NCI-H1105 treated with DMSO at 0.1 percent for 48 hours (cell line): ENCODE results near the gene KLF13.

Experiments used
- DNase-seq: peaks from one replicate; lab custom pipeline; 2025; lab: John Stamatoyannopoulos, UW

Gene KLF13

DNA sequence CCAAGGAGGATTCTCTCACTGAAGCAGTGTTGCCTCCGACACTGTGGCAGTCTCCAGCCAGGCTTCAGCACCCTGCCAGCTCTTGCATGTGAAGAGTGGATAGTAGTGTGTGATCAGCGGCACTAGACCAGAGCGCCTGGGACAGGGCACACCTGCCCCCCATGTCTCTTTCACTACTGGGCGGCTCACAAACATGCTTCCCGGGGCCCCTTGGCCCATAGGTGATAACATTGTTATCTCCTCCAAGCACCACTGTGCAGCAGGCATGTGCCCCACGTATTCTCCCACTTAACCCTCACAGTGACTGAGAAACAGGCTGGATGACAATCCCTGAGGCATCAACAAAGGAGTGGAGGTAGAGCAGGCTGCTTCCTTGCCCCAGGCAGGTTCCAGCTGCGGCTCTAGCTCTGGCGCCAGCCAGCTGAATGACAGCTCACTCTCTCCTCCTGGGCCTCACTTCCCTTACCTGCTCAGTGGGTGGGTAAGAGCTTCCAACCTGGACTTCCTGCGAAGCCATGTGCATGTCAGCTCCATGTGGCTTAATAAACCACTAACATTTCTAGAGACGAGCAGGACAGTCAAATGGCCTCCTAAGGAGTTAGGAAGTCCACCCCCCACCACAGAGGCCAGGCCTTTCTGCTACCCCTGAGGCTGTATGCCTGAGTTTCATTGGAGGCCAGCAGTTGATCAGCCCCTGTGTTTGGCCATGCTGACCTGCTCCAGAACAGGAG, 37.8 kb downstream of the KLF13 start:
- DNase-seq: no peak

DNA sequence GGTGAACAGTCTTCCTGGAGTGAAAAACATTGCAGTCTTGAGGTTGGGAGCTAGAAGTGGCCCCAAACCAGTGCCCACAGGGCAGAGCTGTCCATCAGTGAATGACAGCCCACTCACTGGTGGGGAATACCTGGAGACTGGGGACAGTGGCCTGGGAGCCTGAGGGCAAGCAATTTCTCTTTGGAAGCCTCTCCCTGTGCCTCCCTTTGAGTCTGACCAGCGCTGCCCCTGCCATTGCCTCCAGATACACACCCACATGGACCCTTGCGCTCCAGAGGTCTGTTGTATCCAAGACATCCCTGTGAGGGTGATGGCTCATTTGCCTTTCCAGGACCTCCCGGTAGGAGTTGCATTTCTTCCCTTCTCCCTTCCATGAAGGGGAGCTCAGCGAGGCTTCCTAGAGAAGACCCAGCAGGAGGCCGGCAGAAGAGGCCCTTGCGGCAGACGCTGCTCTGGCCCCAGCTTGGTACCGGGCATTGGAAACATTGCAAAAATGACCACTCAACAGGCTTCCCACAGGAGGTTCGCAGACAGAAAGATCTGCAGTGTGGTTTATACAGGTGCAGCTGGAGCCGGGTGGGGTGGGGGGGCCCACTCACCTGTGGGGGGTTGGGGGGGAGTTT, 38.5 kb downstream of the KLF13 start:
- no peak for DNase-seq

DNA sequence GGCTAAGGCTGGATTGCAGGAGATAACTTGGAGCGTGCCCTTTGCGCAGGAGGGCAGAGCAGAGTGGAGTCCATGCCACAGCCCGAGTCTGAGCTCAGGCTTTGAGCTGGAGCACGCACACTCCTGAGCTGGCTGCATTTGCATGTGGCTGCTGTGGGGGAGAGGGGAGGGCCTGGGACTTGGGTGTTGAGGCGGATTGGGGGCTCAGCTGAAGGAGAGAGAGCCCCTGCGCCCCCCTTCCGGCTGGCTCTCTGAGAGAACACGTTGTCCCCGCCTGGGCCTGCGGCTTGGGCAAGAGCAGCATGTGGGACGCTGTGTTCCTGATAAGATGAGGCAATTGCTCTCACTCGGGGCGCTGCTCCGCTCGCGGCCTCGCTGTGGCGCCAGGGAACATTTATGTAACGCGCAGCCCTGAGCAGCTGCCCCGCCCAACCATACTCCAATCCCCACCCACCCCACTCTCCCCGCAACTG, 39.1 kb downstream of the KLF13 start:
- no peak for DNase-seq

DNA sequence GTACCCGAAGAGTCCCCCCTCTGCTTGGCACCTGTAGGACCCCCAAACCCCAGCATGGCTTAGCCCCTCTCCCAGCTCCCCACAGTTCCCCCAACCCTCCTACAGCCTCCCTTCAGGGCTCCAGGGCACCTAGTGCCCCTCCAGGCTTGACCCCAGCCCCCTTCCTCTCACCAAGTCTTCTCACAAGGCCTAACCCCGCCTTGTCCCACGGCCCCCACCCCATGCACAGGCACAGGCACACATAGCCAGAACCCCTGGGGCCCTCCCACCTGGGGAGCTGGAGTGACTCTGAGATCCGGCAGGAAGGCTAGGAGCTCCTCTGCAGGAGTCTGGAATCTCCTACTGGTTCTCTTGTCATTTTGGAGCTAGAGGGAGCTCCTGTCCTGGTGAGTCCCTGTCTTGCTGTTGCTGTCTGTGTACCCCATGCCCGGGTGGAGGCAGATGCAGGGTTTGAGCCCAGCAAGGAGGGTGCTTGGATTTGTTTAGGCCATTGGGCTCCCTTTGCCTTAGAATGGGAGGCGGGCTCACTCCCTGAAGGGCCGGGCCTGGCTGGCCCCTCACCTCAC, 39.6 kb downstream of the KLF13 start:
- no peak for DNase-seq

DNA sequence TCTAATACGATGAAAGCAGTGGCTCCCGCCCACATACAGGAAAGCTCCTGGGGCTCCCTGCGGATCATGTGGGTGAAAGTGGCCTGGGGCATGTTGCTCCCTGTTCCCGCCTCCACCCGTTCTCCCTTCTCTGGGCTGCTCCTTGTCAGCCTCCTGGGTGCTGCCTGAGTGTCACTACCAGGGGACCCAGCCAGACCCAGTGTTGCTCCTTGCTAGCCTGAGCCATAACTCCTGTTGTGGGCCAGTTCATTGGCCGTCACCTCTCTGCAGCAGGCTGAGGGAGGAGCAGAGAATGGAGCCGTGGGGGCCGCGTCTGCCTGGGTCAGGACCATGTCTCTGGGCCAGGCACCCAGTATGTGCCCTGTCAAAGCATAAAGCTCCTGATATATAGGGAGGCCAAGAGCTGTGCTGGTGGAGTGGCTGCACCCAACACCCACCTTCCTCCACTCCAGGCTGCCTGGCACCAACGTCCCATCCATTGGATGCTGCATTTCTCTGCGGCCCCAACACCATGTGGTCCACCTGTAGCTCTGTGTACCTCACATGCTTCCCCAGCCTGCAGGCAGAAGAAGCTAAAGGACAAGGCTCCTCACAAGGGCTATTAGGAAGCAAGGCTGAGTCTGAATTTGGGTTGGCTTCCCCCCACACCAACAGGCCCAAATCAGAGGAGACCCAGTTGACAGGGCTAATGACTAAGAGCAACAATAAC, 40.5 kb downstream of the KLF13 start:
- DNase-seq: no peak

DNA sequence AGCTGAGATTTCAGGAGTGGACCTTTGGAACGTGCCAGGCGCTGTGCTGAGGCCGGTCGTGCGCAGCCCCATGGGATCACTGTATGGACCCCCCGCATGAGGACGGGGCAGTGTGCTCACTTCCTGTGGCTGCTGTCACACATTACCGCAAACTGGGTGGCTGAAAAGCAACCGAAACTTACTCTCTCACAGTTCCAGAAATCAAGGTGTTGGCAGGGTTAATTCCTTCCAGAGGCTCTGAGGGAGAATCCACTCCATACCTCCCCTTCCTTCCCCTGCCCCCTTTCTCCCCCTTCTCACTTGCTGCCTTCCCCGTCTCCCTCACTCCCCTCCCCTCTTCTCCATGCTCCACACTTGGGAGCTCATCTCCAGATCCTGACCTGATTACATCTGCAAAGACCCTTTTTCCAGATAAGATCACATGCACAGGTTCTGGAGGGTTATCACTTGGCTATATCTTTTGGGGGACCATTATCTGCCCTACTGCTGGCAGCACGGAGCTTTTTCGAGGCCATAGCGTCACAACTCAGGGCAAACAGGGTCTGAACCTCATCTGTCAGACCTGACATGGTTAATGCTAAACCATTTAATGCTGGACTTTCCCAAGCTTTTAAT, 41.2 kb downstream of the KLF13 start:
- no peak for DNase-seq

DNA sequence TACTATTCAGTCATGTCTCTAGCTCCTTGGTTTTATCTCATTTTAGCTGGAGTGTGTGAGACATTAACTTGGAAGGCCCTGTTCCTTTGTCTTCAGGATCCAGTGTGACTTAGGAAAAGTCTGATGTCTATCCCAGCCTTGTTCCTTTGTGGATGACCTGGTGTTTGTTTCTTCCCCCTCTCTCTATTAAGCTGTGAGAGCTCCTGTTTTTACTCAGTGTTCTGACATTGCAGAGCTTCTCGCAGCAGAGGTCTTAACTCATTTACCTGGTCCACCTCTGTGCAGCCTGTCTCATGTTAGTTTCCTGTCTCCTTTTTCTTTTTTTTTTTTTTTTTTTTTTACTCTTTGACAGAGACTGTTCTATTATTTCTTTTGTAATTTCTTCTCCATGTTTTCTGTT, 43.1 kb downstream of the KLF13 start:
- DNase-seq: no peak

DNA sequence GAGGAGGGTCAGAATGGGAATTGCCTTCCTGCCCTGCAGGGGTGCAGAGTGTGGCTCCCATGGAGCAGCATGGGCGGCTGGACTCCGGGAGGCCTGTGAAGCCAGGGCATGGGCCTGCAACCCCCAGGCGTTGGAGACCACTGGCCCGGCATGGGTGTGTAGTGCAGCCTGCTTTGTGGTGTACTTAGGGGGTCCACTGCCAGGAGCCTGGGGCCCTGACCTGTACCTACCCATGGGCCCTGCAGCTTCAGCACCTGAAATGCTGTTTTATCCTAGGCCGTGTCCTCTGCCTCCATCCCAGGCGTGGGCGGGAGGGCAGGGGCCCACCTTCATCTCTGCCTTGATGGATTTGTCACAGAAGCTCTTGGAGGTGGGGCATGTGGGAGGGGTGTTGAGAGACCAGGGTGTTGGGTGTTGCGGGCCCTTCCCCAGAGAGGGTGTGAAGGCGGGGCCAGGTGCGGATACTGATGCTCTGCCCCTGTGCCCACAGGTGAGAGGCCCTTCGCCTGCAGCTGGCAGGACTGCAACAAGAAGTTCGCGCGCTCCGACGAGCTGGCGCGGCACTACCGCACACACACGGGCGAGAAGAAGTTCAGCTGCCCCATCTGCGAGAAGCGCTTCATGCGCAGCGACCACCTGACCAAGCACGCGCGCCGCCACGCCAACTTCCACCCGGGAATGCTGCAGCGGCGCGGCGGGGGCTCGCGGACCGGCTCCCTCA, 45.0 kb downstream of the KLF13 start:
- DNase-seq: no peak

DNA sequence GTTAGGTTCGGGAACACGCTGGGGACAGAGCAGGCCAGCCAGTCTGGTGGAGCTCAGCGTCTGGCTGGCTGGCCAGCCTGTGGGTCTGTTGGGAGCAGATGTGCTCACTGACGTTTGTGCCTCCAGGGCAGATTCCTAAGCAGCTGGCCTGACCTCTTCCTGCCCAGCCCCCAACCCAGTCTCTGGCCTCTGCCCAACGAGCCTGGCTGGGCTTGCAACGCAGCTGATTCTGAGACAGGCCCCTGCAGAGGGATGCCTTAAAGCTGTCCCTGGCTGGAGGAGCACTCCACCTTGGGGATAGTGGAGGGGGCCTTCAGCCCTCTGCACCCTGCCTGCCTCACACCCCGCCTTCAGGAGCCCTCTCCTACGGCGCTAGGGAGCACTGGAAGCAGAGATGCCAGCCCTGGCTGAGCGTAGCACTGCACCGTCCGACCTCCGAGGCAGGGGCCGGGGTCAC, 46.0 kb downstream of the KLF13 start:
- peak; percentile 13 for DNase-seq

DNA sequence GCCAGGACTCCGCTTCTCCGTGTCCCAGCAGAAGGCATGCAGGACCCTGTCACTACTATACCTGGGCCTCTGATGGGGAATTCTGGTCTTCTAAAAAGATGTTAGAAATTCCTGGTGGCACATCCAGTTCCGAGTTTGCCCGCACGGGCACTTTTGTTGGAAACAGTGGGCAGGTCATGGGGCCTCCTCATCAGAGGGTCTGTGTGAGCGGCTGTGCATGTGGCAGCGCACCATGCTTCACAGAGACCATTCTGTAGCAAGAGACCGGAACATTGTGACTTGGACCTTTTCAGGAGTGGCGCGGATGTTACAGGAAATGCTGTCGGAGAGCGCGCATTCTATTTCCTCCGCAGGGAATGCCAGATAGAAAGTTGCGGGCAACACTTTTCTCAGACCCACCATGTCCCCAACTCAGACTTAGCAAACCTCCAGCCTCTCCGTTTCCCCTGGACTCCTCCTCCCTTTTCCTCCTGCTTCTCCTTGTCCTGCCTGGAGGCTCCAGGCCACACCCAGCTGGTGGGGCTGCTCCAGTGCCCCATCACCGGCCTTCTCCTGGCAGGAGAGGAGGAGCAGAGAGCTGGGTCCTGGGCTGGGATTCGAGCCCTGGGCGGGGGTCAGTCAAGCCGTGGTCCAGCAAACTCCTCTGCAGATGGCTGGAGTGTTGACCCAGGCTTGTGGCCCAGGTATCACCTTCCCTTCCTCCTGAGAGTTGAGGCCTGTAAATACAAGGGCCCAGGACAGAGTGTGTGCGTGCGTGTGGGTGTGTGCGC, 46.6 kb downstream of the KLF13 start:
- DNase-seq: no peak

DNA sequence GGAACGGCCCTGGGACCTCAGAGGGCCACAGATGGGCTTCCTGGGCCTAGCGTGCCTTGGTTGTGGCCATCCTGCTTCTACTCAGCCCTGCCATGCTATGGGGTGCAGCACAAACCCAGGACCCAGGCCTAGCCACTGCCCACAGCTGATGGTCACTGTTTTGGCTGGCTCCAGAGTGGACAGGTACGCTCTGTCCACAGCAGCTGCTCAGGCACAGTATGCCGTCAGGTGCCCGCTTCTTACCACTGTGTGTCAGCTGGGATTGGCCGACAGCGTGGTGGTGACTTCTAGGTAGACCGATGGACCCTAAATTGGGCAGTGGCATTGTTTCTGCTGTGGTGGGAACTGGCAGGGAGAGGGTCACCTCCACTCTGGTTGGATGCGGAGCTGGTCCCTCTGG, 47.3 kb downstream of the KLF13 start:
- DNase-seq: no peak

DNA sequence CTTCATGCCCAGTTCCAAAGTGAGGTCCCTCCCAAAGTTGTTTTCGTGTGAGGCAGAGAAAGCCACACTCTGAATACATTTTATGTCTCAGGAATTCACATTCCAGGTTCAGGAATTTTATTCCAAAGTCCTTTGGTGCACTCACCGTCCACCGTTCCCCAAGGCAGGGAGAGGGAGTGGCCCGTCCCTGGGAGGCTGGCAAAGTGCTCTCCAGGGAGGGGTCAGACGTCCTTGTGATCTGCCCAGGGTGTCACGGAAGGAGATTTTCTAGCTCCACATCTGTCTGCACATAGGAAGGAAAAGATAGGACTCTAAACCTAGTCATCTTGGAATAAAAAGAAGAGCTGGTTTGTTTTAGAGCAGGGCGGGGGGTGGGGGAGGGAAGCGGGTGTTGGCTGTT, 47.9 kb downstream of the KLF13 start:
- DNase-seq: no peak

DNA sequence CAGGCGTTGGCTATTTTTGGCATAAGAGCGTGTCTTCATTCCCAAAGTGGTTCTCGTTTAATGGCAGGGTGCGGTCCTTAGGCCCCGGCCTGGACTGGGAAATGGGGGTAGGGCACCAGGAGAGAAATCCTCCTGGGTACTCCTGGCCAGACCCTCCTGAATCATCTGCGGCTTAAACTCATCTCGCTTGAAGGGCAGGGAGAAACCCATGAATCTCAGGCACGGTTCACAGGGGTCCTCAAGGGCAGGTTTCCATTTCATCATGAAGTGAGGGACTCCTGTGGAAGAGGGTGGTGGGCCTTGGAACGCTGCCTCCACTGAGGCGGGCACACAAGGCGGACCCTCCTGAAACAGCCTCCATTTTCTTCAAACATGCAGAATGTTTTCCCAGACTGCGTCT, 48.4 kb downstream of the KLF13 start:
- DNase-seq: no peak

DNA sequence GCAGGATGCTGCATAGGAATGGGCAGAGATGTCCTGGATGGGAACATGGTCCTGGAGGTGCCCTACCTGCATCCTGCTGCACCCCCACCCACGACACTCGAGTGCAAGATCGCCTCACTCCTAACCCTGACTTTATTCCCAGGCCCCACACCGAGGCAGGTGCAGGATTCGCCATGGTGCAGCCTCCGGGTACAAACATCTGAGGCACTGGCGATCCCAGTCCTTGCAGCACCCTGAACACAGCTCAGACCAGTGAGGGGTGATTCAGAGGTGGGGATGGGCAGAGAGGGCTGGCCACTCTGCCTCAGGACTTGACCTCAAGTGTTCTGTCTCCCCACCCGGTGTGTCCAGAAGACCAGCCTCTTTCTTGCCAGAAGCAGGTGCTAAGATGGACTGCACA, 49.1 kb downstream of the KLF13 start:
- no peak for DNase-seq

DNA sequence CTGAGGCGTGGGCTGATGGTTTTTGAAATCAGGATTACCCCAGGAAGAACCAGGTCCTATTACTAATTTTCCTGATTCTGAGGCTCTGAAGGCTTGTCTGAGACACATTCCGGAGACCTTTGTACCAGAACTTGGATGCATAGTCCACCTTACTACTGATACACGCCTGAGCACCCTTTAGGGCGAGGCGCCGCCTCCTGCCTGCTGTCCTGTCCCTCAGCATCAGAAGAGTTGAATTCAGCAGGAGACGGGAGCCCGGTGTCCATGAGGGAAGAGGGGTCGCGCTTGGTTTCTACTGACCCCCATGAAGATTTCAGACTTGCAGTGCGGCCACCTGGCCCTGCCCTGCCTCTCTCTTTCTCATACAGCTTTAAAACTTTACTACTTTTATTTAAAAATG, 49.9 kb downstream of the KLF13 start:
- no peak for DNase-seq

DNA sequence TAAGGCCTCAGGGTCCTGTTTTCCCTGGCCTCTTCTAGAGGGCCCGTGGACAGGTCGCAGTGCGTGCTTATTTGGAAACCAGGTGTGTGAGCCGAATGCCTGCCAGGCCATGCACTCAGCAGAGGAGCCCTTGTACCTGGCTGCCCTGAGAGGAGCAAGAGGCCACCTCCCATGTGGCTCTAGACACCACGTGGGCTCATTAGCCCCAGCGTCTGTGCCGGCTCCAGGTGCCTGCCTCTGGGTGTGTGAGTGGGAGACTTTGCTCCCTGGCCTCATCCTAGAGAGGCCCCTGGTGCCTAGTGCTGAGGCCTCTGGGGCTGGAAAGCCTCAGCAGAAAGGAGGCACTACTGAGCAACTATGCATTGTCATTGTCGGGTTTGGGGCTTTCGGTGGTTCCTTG, 50.4 kb downstream of the KLF13 start:
- DNase-seq: no peak

DNA sequence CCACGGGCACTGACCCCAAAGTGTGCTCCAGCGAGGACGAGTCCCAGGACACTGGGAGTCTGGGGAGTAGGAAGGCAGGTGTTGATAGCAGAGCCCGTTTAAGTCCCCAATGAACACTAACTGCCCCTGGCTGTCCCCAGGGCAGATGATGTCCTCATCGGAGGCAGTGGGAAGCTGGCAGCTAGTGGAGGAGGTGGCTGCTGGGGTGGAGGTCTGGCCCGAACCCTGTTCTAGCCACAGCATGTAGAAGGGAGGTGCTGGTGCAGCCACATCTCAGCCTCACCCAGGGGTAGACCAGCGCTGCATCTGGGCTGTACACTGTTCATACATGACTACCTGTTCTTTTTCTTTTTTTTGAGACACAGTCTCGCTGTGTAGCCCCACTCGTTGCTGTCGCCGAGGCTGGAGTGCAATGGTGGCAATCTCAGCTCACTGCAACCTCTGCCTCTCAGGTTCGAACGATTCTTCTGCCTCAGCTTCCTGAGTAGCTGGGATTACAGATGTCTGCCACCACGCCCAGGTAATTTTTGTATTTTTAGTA, 51.8 kb downstream of the KLF13 start:
- DNase-seq: no peak

DNA sequence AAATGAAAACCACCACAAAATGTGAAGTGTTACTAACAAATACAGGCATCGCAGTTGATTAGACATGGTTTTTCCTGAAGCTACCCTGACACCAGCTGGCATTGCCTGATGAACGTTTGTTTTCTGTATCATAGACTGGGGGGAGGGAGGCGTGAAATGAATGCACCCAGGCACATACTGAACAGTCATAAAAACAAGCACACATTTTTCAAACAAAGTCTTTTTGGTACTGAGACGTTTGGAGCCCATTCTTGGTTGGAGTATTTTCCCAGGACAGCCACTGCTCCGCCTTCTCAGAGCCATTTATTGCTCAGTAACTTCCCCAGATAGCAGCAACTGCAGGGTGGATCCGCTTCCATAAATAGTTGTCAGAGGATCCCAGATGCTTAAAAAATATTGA, 52.4 kb downstream of the KLF13 start:
- no peak for DNase-seq

DNA sequence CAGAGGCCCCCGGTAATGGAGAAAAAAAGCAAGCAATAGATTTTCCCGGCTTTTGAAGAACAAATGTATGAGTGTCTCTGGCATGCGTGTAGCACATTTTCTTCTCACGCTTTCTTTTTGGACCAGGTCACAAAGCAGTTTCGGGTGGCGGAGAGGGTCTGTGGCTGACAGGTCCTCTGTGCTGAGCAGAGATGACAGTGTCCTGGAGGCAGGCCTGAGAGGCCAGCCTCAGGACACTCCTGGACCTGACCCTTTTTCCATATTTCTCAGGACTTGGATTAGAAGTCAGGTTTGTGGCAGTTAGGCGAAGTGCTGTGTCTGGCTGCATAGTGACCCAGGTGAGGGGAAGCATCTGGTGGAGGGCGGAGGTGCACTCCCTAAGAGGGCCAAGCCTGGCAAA, 52.9 kb downstream of the KLF13 start:
- no peak for DNase-seq

DNA sequence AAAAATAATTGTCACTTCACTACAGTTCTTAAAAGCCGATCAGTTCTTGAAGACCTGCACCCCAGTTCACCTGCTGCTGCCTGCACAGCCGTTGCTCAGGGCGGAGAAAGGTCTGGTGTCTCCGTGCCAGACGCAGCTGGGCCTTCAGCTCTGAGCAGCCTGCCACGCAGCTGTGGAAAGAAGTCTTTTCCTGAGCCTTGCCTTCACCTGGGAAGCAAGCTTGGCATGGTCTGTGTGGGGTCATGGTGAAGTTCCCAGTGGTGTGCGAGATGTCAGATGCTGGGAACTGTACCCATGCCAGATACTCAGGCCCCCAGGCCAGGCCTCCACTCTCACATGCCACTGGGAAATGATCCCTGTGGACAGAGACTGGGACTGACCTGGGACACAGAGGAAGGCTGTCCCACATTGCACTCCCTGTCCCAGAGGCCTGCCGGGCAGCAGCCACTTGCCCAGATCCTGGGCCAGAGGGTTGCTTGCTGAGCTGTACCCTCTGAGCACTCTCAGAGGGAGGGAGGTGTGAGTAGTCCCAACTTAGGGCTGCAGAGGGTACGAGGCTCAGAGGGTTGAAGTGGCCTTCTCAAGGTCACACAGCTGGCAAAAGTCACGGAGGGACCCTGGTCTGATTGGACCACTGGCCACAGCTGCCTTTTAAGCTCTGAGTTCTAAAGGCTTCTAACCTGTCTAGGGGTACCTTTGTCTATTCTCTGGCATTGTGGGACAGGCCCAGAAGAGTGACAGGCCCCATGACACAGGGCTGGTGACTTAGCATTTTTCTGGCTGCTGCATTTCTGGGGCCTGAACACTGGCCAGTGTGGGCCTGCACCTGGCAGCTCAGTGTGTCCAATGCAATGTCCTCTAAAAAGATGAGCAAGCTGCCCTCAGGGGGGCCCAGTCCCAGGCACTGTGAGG, 55.4 kb downstream of the KLF13 start:
- DNase-seq: no peak
